ES-I3 (cell line): Measurements from ENCODE around the gene PCDHGC5.

Experiments
- H3K36me3 ChIP-seq: 2 replicates; pipeline ENCODE4 v1.6.1; 2013; ENCODE audit warnings: mild to moderate bottlenecking, low read length, control low read depth, moderate library complexity; ENCODE audit not compliant: insufficient read depth
- H3K4me1 ChIP-seq: 2 replicates; pipeline ENCODE4 v1.6.1; 2013; ENCODE audit warnings: mild to moderate bottlenecking, control low read depth, low read length; ENCODE audit not compliant: insufficient read depth
- H3K9ac ChIP-seq: 2 replicates; pipeline ENCODE4 v1.6.1; 2013; ENCODE audit warnings: low read depth, mild to moderate bottlenecking, low read length, moderate library complexity
- H3K9me3 ChIP-seq: 2 replicates; pipeline ENCODE4 v1.6.1; 2013; ENCODE audit warnings: mild to moderate bottlenecking, low read length, moderate library complexity; ENCODE audit not compliant: control insufficient read depth, insufficient read depth

PCDHGC5 gene

DNA sequence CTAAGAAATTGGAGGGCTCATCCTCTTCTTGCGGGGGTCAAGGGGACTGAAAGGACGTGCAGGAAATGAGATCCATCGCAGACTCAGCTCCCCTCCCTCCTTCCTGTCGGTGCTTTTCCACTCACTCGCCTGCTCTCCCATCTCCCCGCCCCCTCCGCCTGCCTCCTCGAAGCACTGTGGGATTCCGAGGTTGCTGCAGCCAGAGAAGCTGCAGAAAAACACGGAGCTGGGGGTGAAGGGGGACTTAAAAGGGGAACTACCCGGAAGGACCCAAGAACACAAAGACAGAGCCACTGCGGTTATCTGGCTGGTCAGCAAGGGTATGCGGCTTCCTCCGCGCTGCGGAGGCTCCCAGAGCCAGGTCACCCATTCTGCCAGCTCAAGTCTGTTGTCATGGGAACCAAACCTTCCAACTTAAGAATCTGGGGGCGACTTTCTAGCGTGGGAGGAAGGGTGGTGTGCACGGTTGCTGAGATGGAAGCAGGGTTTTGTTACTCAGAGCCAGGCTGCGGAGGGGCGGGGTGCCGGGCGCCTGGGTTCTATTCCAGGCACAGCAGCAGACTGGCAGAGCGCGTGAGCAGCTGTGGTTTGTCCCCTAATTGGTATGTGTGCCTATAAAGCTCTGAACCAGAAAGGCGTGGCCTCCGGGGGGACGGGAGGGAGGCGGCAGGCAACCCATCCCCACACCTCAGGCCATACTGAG is 24.9 kb downstream of the PCDHGC5 start:
- Histone ChIP-seq H3K36me3 (0 out of 2 replicates have a peak, but pooled peaks cover 4% of the 10 kb centered on the region), H3K4me1 (peaks cover 28% of the 10 kb centered on the region), H3K9ac (peak overlapping the region; percentile 55), H3K9me3 (no peaks in the 10 kb centered on the region)

DNA sequence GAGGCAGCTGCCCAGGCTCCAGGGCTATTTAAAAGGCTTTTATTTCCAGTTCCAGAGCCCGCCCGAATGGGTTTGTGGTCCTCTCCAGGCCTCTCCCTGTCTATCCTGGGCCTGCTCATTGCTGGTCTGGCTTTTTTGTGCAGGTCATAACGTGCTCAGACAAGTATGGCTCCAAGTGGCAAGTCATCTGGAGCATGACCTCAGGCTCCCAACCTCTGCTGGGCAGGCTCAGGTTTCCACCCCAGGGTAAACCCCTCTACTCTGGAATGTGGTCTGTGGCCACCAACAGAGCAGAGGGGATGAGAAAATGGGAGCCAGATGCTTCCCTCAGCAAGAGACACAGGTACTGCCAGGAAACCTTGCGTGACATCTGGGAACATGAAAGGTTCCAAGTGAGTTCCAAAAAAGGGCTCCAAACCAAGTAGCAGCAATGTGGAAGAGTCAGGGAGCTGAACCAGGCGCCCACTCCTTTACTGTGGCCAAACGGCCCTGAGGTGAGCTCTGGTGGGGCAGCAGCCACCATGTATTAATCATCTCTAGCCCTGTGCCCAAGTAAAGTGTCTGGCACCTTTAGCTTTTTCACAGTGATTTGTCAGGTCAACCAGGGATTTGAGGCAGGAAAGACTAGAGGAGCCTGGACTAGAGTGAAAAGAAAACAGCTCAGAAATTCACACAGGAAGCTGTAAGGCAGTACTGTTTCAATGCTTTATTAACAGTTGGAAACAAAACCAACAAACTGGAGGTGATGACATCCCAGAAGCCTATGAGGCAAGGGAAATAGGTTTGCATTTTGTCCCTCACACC is 25.7 kb downstream of the PCDHGC5 start:
- H3K4me1 ChIP-seq: peaks cover 23% of the 10 kb centered on the region
- peak overlapping the region; percentile 55 for H3K9ac ChIP-seq
- no peaks in the 10 kb centered on the region for H3K9me3 ChIP-seq
- 0 out of 2 replicates have a peak, but pooled peaks cover 4% of the 10 kb centered on the region for H3K36me3 ChIP-seq

DNA sequence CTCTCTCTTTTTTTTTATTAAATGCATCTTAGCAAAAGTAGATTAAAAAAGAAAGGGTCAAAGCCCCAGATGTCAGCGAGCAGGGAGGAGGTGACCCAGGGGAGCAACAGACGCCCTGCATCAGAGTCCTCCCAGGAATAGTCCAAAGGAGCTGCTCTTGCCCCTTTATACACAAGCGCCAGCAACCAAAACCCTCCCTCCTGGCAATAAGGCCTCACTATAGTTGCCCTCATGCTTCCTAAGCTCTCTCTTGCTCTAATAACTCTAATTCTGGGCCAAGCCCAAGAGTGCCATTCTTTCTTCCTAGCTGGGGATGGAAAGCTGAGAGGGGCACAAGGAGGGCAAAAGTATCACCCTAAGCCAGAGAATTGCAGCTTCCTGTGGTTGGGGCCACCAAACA is 26.3 kb downstream of the PCDHGC5 start:
- Histone ChIP-seq H3K36me3 (0 out of 2 replicates have a peak, but pooled peaks cover 4% of the 10 kb centered on the region), H3K9me3 (no peaks in the 10 kb centered on the region), H3K9ac (no peak overlapping the region), H3K4me1 (peaks cover 20% of the 10 kb centered on the region)

DNA sequence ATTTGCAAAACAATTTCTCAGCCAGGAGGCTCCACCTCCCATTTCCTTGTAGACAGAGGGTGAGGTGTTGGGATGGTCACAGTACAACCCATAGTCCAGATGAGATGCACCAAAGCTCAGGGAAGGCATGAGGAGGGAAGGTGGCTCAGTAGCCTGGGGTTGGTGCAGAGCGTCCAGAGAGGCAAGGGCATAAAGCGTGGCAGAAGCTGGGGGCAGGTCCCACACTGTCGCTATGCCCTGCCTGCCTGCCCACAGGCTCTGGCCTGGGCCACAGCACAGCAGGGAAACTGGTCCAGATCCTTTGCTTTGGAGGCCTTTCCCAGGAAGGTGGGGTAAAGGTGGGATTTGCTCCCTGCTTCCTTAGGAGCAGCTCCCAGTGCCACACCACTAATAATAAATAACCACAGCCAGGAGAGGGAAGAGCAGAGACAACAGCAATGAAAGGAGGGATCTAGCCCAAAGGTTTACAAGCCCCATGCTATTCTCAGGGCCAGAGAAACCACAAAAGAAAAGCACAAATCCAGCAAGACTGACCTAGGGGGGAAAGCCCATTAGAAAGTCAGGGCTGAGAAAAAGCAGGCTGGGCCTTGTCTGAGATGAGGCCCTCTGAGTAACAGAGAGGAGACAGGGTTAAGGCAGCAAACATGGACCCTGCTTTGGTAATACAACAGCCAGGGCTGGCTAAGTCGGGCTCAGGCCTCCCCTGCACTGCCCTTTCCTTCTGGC is 27.2 kb downstream of the PCDHGC5 start:
- 0 out of 2 replicates have a peak, but pooled peaks cover 4% of the 10 kb centered on the region for H3K36me3 ChIP-seq
- H3K4me1 ChIP-seq: peaks cover 20% of the 10 kb centered on the region
- H3K9me3 ChIP-seq: no peaks in the 10 kb centered on the region
- H3K9ac ChIP-seq: no peak overlapping the region

DNA sequence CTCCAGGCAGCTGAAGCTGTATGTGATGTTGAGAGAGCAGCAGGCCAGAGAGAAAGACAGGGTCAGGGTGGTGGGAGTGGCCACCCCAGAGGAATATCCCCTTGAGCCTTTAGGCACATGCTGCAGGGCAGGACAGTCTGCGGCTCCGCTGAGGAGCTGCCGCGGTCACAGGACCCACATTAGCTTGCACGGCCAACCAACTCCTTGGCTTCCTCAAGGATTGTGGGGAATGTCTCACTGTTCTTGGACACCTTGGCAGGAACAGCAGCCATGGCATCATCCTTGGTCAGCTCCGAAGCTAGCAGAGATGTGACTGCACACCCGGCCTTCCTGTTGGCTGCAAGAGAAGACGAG is 27.8 kb downstream of the PCDHGC5 start:
- Histone ChIP-seq H3K9ac (no peak overlapping the region), H3K9me3 (no peaks in the 10 kb centered on the region), H3K36me3 (peaks cover 4% of the 10 kb centered on the region; the same call in 1 of the 2 replicates), H3K4me1 (peaks cover 21% of the 10 kb centered on the region)

DNA sequence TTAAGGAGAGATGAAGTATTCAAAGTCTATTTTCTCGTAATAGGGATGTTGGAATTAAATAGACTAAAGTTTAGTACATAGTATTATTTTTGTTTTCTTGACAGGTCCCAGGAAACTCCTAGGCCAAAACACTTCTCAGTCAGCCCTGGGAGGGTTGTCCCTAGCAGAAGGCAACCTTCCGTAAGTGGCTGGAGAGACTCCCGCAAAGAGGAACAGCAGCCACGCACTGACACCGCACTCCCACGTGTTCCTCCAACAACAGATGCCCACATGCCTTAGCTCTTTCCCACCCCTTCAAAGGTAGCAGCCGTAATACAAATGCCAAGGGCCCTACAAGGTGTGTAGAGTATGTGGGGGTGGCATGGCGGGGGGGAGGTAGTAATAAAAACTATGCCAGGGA is 28.4 kb downstream of the PCDHGC5 start:
- H3K9ac ChIP-seq: no peak overlapping the region
- H3K4me1 ChIP-seq: peaks cover 25% of the 10 kb centered on the region
- H3K36me3 ChIP-seq: peaks cover 4% of the 10 kb centered on the region; the same call in 1 of the 2 replicates
- H3K9me3 ChIP-seq: no peaks in the 10 kb centered on the region

DNA sequence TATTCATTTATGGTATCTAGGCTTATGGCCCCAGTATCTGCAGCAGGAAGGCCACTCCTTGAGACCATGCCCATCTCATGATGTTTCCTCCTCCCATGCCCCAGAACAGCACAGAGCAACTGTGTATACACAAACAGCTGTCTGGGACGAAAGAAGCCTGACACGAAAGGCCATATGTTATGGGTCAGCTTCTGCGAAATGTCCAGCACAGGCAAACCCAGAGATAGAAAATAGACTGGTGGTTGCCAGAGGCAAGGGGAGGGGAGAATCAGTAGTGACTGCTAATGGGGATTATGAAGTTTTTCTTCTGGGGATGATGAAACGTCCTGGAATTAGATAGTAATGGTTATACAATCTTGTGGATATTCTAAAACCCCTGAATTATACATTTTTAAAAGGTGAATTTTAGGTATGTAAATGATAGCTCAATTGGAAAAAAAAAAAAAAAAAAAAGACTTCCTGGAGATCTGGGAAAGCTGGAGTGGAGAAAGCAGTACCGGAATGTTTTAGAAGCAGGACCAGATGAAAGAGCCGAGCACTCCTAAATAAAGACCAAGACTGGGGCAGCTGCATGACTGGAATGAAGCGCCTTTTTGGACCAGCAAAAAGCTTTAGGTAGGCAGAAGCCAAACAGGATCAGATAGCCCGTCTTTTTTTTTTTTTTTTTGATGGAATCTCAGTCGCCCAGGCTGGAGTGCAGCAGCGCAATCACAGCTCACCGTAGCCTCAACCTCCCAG is 29.2 kb downstream of the PCDHGC5 start:
- Histone ChIP-seq H3K4me1 (peaks cover 25% of the 10 kb centered on the region), H3K9ac (no peak overlapping the region), H3K9me3 (no peaks in the 10 kb centered on the region), H3K36me3 (peaks cover 5% of the 10 kb centered on the region; the same call in 1 of the 2 replicates)

DNA sequence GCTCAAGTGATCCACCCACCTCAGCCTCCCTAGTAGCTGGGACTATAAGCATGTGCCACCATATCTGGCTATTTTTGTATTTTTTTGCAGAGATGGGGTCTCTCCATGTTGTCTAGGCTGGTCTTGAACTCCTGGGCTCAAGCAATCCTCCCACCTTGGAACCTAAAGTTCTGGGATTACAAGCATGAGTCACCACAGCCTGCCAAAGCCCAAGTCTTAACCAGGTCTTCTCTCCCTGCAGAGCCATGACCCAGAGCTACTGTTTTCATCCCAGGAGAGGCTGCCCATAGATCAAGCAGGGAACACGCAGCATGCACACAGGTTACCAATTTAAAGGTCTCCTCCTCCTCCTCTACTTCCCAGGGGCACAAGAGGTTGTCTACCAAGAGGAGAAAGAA is 29.7 kb downstream of the PCDHGC5 start:
- Histone ChIP-seq H3K9ac (no peak overlapping the region), H3K36me3 (peaks cover 8% of the 10 kb centered on the region; the same call in 1 of the 2 replicates), H3K9me3 (no peaks in the 10 kb centered on the region), H3K4me1 (peaks cover 25% of the 10 kb centered on the region)

DNA sequence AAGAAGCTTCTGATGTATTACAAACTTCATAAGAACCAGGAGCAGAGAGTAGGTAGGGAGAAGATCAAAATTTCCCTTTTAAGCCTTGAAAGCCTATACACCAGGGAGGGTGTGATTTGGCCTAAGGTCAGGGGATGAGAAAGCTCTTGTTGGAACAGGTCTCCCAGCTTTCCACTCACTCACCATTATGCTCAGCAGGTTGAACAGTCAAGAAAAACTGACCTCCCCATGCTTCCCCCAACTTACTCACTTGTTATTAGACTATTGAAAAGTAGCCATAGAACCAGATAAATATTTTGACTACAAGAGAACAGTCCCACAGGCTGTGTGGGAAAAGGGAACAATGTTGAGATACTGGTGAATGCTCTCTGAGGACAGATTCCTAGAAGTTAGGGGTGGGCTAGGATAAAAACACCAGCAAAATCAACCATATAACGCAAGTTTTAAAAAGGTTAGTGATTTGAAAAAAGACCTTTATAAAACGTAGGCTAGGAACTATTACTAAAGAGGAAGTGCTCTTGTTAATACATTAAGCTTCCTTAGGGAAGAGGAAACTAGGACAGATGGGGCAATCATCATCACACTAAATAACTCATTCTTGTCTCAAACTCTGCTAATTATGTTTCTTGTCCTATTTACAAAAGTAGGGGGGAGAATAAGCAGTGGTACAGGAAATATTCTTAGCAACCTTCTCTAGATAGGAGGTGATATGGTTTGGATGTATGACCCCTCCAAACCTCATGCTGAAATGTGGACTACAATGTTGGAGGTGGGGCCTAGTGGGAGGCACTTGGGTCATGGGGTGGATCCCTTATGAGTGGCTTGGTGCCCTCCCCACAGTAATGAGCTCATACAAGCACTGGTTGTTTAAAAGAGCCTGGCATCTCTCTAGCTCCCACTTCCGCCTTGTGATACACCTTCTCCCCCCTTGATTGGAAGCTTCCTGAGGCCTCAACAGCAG is 31.0 kb downstream of the PCDHGC5 start:
- peaks cover 25% of the 10 kb centered on the region for H3K4me1 ChIP-seq
- peaks cover 12% of the 10 kb centered on the region; the same call in 1 of the 2 replicates for H3K36me3 ChIP-seq
- H3K9me3 ChIP-seq: no peaks in the 10 kb centered on the region
- H3K9ac ChIP-seq: no peak overlapping the region

DNA sequence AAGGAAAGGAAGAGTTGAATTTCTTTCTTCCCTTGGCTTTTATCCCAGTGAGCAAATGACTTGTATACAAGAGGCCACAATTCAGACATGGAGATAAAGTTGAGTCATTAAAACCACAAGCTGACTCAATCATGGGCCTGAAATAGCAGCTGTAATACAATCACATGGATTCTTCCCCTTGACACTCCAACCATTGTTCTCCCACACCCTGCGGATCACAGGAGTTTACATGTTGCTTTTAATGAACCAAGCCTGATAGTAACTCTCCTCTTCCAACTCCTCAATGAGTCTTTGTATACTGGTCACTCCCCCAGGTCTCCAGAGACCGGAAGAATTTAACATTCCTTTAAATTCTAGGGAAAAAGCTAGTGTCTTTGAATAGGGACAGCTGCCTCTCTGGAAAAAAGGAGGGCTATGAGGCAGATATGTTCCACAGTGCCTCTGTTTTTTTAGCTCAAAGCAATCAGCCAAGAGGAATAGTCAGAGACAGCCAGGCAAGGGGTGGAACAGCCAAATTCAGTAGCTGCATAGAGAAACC is 32.4 kb downstream of the PCDHGC5 start:
- peaks cover 24% of the 10 kb centered on the region; the same call in 1 of the 2 replicates for H3K4me1 ChIP-seq
- H3K36me3 ChIP-seq: peaks cover 14% of the 10 kb centered on the region; the same call in 1 of the 2 replicates
- no peaks in the 10 kb centered on the region for H3K9me3 ChIP-seq
- no peak overlapping the region for H3K9ac ChIP-seq

DNA sequence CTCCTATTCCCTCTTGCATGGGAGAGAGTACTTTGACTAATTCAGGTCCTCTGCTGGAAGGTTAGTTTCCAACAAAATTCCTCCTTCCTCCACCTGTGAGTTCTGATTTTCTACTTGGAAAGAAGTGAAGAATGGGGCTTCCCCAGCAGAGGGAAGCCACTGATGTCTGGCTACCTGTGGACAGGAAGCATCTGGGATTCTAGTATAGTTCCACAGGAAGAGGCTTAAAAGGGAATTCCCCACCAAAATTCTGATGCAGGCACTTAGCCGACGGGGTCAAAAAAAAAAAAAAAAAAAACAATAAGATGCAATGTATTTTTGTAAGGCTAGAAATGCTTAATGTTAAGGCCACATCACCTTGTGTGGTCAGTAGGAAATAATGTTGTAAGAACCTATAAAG is 33.4 kb downstream of the PCDHGC5 start:
- no peak overlapping the region for H3K9ac ChIP-seq
- H3K4me1 ChIP-seq: peaks cover 24% of the 10 kb centered on the region; the same call in 1 of the 2 replicates
- H3K9me3 ChIP-seq: no peaks in the 10 kb centered on the region
- H3K36me3 ChIP-seq: peaks cover 16% of the 10 kb centered on the region

DNA sequence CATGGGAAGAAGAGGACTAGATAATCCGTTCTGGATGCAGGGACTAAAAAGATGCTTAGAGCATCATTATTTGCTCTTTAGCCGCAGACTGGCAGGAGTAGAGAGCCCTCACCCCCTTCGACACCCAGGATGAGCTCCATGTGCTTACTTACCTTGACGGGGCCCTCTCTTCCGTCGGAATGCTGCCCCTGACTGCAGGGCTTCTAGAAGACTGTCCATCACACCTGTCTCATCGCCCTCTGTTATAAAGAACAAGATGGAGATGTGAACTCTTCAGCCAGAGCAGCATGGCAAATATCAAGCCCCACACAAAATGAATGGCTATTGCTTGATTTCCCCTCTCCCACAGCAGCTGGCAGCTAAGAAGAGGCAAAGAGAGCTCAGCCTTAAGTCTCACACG is 35.1 kb downstream of the PCDHGC5 start:
- Histone ChIP-seq H3K36me3 (peaks cover 22% of the 10 kb centered on the region), H3K9ac (no peak overlapping the region), H3K4me1 (peaks cover 24% of the 10 kb centered on the region; the same call in 1 of the 2 replicates), H3K9me3 (no peaks in the 10 kb centered on the region)
